Measurements from ENCODE around the gene FAM131C.
"Not testable (repeated sequence)": the region's sequence is repeated elsewhere in the genome, so short reads cannot be mapped to it uniquely, and the experiment has no call there.

DNA sequence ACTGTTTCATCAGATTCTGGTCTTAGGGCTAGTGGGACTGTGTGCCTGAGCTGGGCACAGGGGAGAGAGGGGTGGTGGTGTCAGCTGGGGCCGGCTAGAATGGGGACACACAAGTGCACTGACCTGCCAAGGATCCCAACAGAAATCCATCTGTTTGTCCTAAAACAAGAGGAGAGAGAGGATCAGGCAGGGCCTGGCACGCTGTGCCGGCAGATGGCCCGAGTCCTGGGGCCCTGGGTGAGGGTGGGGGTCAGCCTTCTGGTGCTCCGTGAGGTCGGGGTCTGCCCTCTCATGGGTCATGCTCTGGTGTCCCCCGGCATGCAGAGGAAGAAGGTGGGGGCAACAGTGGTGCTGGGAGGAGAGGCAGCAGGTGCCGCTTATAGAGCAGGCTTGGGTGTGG lies 33.6 kb downstream of the FAM131C start:
- TF ChIP-seq POLR2A (IDR thresholded peaks at IDR 0.05) = not testable (repeated sequence)
- TF ChIP-seq, protein P1, sequence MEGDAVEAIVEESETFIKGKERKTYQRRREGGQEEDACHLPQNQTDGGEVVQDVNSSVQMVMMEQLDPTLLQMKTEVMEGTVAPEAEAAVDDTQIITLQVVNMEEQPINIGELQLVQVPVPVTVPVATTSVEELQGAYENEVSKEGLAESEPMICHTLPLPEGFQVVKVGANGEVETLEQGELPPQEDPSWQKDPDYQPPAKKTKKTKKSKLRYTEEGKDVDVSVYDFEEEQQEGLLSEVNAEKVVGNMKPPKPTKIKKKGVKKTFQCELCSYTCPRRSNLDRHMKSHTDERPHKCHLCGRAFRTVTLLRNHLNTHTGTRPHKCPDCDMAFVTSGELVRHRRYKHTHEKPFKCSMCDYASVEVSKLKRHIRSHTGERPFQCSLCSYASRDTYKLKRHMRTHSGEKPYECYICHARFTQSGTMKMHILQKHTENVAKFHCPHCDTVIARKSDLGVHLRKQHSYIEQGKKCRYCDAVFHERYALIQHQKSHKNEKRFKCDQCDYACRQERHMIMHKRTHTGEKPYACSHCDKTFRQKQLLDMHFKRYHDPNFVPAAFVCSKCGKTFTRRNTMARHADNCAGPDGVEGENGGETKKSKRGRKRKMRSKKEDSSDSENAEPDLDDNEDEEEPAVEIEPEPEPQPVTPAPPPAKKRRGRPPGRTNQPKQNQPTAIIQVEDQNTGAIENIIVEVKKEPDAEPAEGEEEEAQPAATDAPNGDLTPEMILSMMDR (IDR thresholded peaks at IDR 0.05) = not testable (repeated sequence)
